ENCODE data around the gene CYP2W1.

GRCh38 chr7:988963-989529 lies 6.1 kb downstream of the CYP2W1 start:
- no peak for TF ChIP-seq CTCF (IDR thresholded peaks at IDR 0.05)
- TF ChIP-seq POLR2A (IDR thresholded peaks at IDR 0.05): no peak
